ENCODE data around the gene ART4.

Gene ART4

GRCh38 chr12:14782756-14783155 lies 60.6 kb downstream of the ART4 start (continued):
- TF ChIP-seq ZNF513 (tag by site-specific recombination; IDR thresholded peaks at IDR 0.05): no peak

DNA sequence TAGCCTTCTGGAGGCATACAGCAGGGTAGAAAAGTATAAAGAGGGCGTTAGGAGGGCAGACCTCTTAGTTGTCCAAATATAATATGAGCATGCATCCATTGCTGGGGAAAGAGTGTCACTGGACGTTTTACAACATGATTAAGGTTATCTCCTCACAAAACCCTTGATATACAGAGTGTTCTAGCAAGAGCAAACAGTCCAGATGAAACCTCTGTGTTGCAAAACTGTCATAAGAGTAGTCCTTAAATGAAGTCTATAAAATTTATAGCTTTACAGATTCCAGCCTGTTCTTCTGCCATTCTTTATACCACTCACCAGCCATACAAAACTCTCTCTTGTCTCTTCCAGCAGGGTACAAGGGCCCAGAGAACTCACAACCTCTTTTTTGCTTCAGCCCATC lies 61.8 kb downstream of the ART4 start:
- ChIA-PET CTCF (interaction anchor here (0.6 to 0.8 kb wide), 3 partner anchors 11 to 766 kb away, joined by 3 to 4 read pairs (median 4); no protein-coding TSS in a partner anchor), POLR2A (interaction anchor here (2.0 kb wide), 2 partner anchors 10 to 12 kb away, joined by 6 to 8 read pairs; a partner anchor contains a TSS)
- Histone ChIP-seq H3K27ac (ENCODE audit: extremely low read depth, low read depth, low read length) (no peak overlapping the region), H3K4me1 (ENCODE audit: control insufficient read depth, insufficient read depth, low read length) (peaks cover 7% of the 10 kb centered on the region; the same call in 1 of the 2 replicates), H3K4me3 (ENCODE audit: low read depth, low read length) (no peak overlapping the region), H3K9me3 (ENCODE audit: control insufficient read depth, insufficient read depth, low read depth, low read length) (no peaks in the 10 kb centered on the region), H3K36me3 (ENCODE audit: control insufficient read depth in 2 of 2, insufficient read depth in 1 of 2, low read length in 2 of 2) (peaks cover 8 to 27% of the 10 kb centered on the region in 2 experiments; a peak in 2 of 3 replicates)
- no peak for TF ChIP-seq ZBTB7A (tag by site-specific recombination; IDR thresholded peaks at IDR 0.05; ENCODE audit: low read depth)
- no peak for TF ChIP-seq ZNF610 (tag by site-specific recombination; IDR thresholded peaks at IDR 0.05; ENCODE audit: borderline replicate concordance)
- TF ChIP-seq ZNF707 (tag by site-specific recombination; IDR thresholded peaks at IDR 0.05): no peak
- no peak for TF ChIP-seq ZNF776 (tag by site-specific recombination; IDR thresholded peaks at IDR 0.05; ENCODE audit: borderline replicate concordance)
- TF ChIP-seq ZNF169 (tag by site-specific recombination; IDR thresholded peaks at IDR 0.05): no peak

DNA sequence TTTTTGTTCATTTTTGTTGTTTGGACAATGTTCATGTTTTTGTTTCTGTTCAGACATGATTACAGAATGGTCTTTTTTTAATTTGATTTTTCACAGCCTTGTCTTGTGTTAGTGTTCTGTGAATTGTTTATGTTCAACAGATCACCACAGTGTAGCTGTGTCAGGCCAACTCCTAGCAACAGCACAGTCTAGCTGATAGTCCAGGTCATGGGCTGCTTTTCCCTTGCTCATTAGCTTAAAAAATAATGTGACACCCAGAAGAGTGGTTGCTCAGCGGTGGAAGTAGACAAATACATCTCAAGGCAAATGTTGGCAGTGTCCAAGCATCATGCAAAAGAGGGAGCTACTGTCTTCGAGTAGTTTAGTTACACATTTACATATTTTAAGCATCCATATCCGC lies 62.5 kb downstream of the ART4 start:
- no peak overlapping the region for H3K27ac ChIP-seq (ENCODE audit: extremely low read depth, low read depth, low read length)
- ChIA-PET POLR2A (interaction anchor here (2.0 kb wide), 2 partner anchors 10 to 11 kb away, joined by 6 to 8 read pairs; a partner anchor contains a TSS), CTCF (no interaction called here)
- H3K9me3 ChIP-seq (ENCODE audit: control insufficient read depth, insufficient read depth, low read depth, low read length): no peaks in the 10 kb centered on the region
- H3K4me3 ChIP-seq (ENCODE audit: low read depth, low read length): no peak overlapping the region
- H3K4me1 ChIP-seq (ENCODE audit: control insufficient read depth, insufficient read depth, low read length): peaks cover 7% of the 10 kb centered on the region; the same call in 1 of the 2 replicates
- H3K36me3 ChIP-seq (ENCODE audit: control insufficient read depth in 2 of 2, insufficient read depth in 1 of 2, low read length in 2 of 2): peaks cover 1 to 20% of the 10 kb centered on the region in 2 experiments; a peak in 2 of 3 replicates
- no peak for TF ChIP-seq ZBTB1 (tag by site-specific recombination; IDR thresholded peaks at IDR 0.05)
- no peak for TF ChIP-seq GLIS1 (tag by site-specific recombination; IDR thresholded peaks at IDR 0.05)
- no peak for TF ChIP-seq ZNF558 (tag by site-specific recombination; IDR thresholded peaks at IDR 0.05)
- TF ChIP-seq ZNF155 (tag by site-specific recombination; IDR thresholded peaks at IDR 0.05): no peak
- TF ChIP-seq ZNF623 (tag by site-specific recombination; IDR thresholded peaks at IDR 0.05): no peak
- TF ChIP-seq ZNF18 (tag by site-specific recombination; IDR thresholded peaks at IDR 0.05): no peak
- TF ChIP-seq AEBP2 (tag by site-specific recombination; IDR thresholded peaks at IDR 0.05; ENCODE audit: borderline replicate concordance): no peak
- no peak for TF ChIP-seq PRDM6 (tag by site-specific recombination; IDR thresholded peaks at IDR 0.05)
- TF ChIP-seq ZNF776 (tag by site-specific recombination; IDR thresholded peaks at IDR 0.05; ENCODE audit: borderline replicate concordance): no peak
- no peak for TF ChIP-seq ZNF311 (tag by site-specific recombination; IDR thresholded peaks at IDR 0.05; ENCODE audit: borderline replicate concordance)
- no peak for TF ChIP-seq ZNF626 (tag by site-specific recombination; IDR thresholded peaks at IDR 0.05)
- no peak for TF ChIP-seq MYNN (tag by site-specific recombination; IDR thresholded peaks at IDR 0.05; ENCODE audit: borderline replicate concordance)
- no peak for TF ChIP-seq KLF10 (tag by site-specific recombination; IDR thresholded peaks at IDR 0.05)
- no peak for TF ChIP-seq ZNF239 (tag by site-specific recombination; IDR thresholded peaks at IDR 0.05)
- TF ChIP-seq ZNF169 (tag by site-specific recombination; IDR thresholded peaks at IDR 0.05): no peak
- TF ChIP-seq, protein P1, sequence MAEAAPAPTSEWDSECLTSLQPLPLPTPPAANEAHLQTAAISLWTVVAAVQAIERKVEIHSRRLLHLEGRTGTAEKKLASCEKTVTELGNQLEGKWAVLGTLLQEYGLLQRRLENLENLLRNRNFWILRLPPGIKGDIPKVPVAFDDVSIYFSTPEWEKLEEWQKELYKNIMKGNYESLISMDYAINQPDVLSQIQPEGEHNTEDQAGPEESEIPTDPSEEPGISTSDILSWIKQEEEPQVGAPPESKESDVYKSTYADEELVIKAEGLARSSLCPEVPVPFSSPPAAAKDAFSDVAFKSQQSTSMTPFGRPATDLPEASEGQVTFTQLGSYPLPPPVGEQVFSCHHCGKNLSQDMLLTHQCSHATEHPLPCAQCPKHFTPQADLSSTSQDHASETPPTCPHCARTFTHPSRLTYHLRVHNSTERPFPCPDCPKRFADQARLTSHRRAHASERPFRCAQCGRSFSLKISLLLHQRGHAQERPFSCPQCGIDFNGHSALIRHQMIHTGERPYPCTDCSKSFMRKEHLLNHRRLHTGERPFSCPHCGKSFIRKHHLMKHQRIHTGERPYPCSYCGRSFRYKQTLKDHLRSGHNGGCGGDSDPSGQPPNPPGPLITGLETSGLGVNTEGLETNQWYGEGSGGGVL (tag by site-specific recombination; IDR thresholded peaks at IDR 0.05): no peak
